KOPT-K1 (cell line): Measurements from ENCODE around the gene DIP2C.

Experiments used
- H3K27ac ChIP-seq: fragments of 200-600 bp; sonication (generic); 2 replicates; pipeline ENCODE4 v1.5.1; 2016; ENCODE audit warnings: antibody characterized with exemption, mild to moderate bottlenecking, low read depth, low read length; ENCODE audit not compliant: poor library complexity, severe bottlenecking
- H3K36me3 ChIP-seq: fragments of 200-600 bp; sonication (generic); 2 replicates; pipeline ENCODE4 v1.5.1; 2017; ENCODE audit warnings: antibody characterized with exemption, mild to moderate bottlenecking, low read length, moderate library complexity; ENCODE audit not compliant: insufficient read depth
- H3K9me3 ChIP-seq: fragments of 200-600 bp; sonication (generic); 2 replicates; pipeline ENCODE4 v1.5.1; 2017; ENCODE audit warnings: antibody characterized with exemption, low read length, mild to moderate bottlenecking; ENCODE audit not compliant: insufficient read depth, poor library complexity, severe bottlenecking

Gene DIP2C

DNA sequence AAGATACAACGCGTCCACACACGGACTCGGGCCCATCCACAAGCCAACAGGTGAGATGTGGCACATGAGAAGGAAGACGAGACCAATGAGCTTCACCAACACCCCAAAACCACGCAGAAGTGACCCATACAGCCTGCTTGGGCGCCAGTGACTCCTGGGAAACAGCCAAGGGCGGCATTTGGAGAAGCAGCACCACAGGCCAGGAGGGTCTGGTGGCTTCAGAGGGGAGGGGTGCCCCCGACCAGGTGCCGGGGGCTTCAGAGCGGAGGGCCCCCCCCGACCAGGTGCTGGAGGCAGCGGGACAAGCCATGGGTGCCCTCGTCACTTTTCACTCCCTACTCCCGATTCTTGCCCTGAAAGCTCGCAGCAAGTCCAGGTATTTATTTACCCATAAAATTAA is 140.1 kb downstream of the DIP2C start:
- no peak overlapping the region for H3K27ac ChIP-seq
- no peaks in the 10 kb centered on the region for H3K9me3 ChIP-seq
- no peaks in the 10 kb centered on the region for H3K36me3 ChIP-seq

- Histone ChIP-seq H3K36me3 (no peaks in the 10 kb centered on the region), H3K27ac (no peak overlapping the region), H3K9me3 (no peaks in the 10 kb centered on the region)
Observed at GRCh38 chr10:548238-548901, 141.1 kb downstream of the DIP2C start.

DNA sequence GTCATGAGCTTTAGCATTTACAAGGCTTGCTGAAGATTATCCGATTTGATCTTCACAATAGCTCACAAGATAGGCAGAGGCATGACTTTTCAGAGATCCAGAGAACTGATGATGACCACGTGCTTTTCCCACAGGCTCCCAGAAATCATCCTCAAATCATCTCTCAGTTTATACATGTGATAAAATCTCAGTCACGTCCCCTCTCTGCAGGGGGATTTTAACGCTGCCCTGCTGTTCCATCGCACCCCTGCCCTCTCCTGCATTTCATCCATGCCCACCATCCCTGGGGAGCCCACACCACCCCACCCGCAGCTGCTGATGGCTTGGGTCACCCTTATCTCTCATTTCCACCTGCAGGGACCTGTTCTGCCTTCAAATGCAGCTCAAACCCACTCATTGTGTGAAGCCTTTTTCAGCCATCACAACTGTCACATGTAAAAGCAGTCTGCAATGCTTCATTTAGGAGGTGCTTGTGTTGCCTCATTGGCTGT is 141.8 kb downstream of the DIP2C start:
- no peaks in the 10 kb centered on the region for H3K36me3 ChIP-seq
- no peaks in the 10 kb centered on the region for H3K9me3 ChIP-seq
- no peak overlapping the region for H3K27ac ChIP-seq

DNA sequence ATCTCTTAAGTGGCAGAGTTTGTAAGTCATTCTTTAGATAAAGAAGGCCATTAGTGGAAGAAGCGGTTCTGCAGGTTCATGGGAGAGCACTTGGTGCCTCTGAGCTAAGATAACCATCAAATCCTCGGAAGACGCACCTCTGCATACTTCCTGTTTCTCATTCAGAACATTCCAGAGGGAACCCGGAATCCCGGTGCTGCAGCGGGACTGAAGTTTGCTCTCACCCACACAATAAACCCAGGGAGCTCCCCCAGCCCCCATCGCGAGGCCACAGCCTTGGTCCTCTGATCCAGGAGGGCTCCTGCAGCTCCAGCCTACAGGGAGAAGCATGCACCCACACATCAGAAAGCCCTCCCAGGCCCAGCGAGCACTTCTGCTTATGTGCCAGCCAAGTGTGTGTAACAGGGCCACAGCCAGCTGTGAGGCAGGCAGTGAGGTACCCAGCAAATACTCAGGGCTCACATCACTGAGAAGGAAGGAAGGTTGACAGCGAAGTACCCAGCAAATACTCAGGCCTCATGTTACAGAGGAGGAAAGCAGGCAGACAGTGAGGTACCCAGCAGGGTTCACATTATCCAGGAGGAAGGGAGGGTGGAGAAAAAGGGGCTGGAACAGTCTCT is 142.4 kb downstream of the DIP2C start:
- no peaks in the 10 kb centered on the region for H3K9me3 ChIP-seq
- no peaks in the 10 kb centered on the region for H3K36me3 ChIP-seq
- no peak overlapping the region for H3K27ac ChIP-seq

DNA sequence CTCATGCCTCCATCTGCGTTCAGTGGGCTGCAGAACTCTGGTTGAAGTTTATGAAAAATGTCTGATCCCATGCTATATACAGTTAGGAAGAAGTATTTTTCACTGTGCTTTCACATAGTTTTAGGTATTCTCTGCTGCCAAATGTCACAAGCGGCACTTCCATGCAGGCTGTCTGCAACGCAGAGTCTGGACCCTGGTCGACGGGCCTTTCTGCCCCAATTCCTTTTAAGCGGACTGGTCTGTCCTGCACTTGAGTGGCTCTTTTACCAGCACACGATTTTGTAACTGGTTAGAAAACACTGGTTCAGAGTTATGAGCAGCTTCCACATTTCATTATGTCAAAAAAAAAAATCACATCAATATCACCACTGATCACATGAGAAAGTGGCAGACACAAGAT is 143.0 kb downstream of the DIP2C start:
- no peaks in the 10 kb centered on the region for H3K36me3 ChIP-seq
- no peaks in the 10 kb centered on the region for H3K9me3 ChIP-seq
- no peak overlapping the region for H3K27ac ChIP-seq

DNA sequence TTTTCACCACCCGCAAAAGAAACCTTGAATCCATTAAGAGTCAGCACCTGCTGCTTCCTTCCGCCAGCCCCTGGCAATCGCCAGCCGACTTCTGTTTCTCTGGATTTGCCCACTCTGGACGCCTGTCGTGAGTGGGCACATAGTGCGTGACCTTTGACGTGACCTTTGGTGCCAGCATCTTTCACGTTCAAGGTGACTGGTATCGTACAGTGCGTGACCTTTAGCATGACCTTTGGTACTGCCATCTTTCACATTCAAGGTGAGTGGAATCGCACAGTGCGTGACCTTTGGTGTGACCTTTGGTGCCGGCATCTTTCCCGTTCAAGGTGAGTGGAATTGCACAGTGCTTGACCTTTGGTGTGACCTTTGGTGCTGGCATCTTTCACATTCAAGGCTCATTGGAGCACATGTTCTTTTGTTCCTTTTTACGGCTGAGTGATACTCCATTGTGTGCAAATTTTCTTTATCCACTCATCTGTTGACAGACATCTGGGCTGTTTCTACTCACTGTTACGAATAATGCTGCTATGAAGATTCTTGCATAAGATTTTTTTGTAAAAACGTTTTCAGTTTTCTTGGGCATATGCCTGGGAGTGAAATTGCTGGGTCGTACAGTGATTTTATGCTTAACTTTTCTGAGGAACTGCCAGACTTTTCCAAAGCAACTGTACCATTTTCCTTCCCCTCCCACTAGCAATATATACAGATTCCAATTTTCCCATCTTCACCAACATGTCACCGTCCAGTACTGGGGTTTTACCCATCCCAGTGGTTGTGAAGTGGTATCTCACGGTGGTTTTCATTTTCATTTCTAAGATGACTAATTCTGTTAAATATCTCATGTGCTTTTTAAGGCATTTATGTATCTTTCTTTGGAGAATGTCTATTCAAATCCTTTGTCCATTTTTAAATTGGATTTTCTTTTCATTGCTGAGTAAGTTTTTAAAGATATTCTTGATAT is 145.3 kb downstream of the DIP2C start:
- Histone ChIP-seq H3K27ac (no peak overlapping the region), H3K9me3 (no peaks in the 10 kb centered on the region), H3K36me3 (no peaks in the 10 kb centered on the region)

GRCh38 chr10:543131-543530 is 146.3 kb downstream of the DIP2C start:
- Histone ChIP-seq H3K36me3 (no peaks in the 10 kb centered on the region), H3K27ac (no peak overlapping the region), H3K9me3 (no peaks in the 10 kb centered on the region)

DNA sequence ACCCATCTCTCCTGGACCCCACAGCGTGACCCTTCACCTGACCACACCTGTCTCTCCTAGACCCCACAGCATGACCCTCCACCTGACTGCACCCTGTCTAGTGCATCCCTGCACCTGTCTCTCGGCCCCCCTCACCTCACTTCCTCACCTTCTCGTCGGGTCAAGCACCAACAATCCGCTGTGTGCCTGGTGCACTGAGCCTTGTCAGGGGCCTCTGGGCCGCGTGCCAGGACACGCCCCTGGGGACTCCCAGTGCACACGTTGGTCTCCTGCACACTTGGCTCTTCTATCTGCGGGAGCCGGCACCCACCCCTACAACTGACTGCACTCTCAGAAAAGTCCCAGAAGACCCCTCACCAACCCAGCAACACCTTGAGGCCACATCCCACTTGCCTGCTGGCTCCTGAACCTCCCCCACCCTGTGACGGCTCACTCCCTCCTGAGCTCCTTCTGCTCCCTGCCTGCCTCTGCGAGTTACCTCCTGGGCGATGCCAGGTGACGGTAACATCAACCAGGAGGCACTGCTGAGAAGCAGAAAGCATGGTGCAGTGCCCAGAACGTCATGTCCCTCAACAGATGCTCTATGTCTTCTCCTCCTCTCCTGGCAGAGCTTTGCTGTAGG is 147.6 kb downstream of the DIP2C start:
- Histone ChIP-seq H3K36me3 (no peaks in the 10 kb centered on the region), H3K9me3 (no peaks in the 10 kb centered on the region), H3K27ac (no peak overlapping the region)

DNA sequence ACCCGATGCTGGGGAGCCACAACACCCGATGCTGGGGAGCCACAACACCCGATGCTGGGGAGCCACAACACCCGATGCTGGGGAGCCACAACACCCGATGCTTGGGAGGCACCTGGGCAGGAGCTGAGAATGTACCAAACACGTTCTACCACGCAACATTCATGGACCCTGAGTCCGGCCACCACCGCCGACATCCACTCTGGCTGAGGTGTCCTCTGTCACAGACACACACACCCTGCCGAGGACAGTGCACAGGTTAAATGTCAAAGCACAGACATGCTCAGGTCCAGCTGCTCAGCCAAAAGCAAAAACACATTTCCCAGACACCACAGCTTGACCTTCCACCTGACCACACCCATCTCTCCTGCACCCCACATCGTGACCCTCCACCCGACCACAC is 148.4 kb downstream of the DIP2C start:
- no peaks in the 10 kb centered on the region for H3K9me3 ChIP-seq
- no peak overlapping the region for H3K27ac ChIP-seq
- H3K36me3 ChIP-seq: no peaks in the 10 kb centered on the region

DNA sequence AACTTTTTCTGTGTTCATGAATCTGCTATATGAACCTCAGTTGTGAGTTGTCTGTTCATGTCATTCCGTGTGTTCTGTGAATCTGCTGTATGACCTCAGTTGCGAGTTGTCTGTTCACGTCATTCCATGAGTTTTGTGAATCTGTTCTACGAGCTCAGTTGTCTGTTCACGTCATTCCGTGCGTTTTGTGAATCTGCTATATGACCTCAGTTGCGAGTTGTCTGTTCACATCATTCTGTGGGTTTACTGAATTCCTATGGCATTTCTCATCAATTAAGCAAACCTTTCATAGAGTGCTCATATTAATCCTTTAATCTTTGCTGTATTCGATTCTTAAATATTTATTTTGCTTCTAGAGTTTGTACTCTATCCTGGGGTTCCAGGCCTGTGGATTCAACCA is 150.6 kb downstream of the DIP2C start:
- Histone ChIP-seq H3K9me3 (no peaks in the 10 kb centered on the region), H3K36me3 (no peaks in the 10 kb centered on the region), H3K27ac (no peak overlapping the region)

- no peaks in the 10 kb centered on the region for H3K9me3 ChIP-seq
- no peaks in the 10 kb centered on the region for H3K36me3 ChIP-seq
- no peak overlapping the region for H3K27ac ChIP-seq
Observed at GRCh38 chr10:536935-537334, 152.5 kb downstream of the DIP2C start.

DNA sequence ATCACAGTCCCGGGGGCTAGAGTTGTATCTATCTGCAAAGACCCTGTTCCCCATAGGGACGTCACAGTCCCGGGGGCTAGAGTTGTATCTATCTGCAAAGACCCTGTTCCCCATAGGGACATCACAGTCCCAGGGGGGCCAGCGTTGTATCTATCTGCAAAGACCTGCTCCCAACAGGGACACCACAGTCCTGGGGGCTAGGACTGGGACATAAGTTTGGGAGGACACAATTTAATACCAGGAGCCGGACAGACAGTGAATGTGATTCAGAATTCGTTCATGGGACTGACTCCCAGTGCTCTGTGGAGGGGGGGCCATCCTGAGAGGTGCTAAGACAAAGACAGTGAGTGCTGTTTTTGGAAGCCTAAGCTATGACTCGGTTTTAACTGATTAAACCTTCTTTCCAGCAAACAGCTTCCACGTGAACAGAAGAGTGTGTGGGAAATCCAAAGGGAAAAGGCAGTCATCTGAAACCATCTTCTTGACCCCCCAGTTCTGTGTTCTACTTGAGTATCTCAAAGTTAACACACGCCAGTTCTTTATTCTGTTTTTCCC is 153.0 kb downstream of the DIP2C start:
- Histone ChIP-seq H3K9me3 (no peaks in the 10 kb centered on the region), H3K36me3 (no peaks in the 10 kb centered on the region), H3K27ac (no peak overlapping the region)

GRCh38 chr10:535952-536351 is 153.5 kb downstream of the DIP2C start:
- H3K27ac ChIP-seq: no peak overlapping the region
- H3K36me3 ChIP-seq: no peaks in the 10 kb centered on the region
- no peaks in the 10 kb centered on the region for H3K9me3 ChIP-seq

GRCh38 chr10:535051-535450 is 154.4 kb downstream of the DIP2C start:
- Histone ChIP-seq H3K36me3 (no peaks in the 10 kb centered on the region), H3K9me3 (no peaks in the 10 kb centered on the region), H3K27ac (no peak overlapping the region)
